GM19239 (cell line): ENCODE data around the gene IFIT3.
"Not testable (repeated sequence)": the region's sequence is repeated elsewhere in the genome, so short reads cannot be mapped to it uniquely, and the experiment has no call there.

Source experiments
- DNase-seq: peaks from one replicate; pipeline ENCODE4 v3.0.0; 2011; ENCODE audit warnings: low spot score; ENCODE audit not compliant: insufficient read length
- FAIRE-seq: peaks from 2 replicates; lab custom pipeline; 2011; peaks lifted over from hg19 to GRCh38; lab: Jason Lieb, UNC

IFIT3 gene

DNA sequence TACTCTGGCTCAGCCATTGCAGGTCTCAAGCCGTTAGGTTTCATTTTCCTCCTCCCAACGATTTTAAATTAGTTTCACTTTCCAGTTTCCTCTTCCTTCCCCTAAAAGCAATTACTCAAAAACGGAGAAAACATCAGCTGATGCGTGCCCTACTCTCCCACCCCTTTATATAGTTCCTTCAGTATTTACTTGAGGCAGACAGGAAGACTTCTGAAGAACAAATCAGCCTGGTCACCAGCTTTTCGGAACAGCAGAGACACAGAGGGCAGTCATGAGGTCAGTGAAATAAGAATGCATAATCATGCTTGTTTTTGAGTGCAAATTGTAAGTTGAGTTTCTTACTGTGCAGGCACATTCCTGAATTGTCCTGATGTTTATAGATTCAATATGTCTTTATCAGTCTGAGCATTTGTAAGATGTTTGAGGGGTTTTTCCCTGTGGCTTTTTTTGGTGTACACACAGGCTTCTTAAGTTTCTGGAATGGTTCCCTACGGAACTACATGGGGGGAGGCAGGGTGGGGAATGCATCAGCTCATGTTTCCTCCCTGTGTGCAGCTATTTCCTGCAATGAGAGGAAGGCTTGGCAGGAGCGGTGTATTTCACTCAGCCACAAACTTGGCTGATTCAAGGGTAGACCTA lies at the start of gene IFIT3:
Gene IFIT3, plus strand, starts transcription at position 195 of the 639 bp plus-strand sequence. Its CDS starts 77 bp downstream, at position 272.
- peak; percentile 93 for FAIRE-seq
- DNase-seq, result no peak

GRCh38 chr10:89278034-89278535 lies 49.7 kb upstream of the IFIT3 start:
- FAIRE-seq, result peak; percentile 52
- no peak for DNase-seq

DNA sequence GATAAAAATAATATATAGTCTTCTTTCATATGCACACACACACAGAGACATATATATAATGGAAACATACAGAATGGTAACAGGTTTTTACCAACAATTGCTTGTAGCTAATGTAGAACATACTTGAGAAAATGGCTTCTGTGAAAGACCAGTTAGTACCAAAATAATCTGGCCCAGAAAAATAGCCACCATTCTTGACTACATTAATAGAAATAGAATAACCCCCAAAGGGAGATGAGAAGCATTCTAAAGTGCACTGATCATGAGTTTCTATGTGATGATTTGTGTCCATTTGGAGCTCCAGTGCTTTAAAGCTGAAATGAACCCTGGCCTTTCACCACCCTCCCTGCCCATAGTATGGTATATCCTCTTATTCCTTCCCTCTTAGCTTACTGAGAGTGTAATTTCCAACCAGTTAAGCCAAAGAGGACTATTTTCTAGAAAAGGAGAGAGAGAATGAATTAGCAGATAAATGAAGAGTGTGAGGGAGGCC lies 48.9 kb upstream of the IFIT3 start:
- DNase-seq (no peak), FAIRE-seq (no peak)

- no peak for DNase-seq
- FAIRE-seq, result no peak
These were observed 48.4 kb upstream of the IFIT3 start for GRCh38 chr10:89279421-89279869.

- FAIRE-seq (no peak), DNase-seq (no peak)
These were observed 47.3 kb upstream of the IFIT3 start for GRCh38 chr10:89280508-89280907.

GRCh38 chr10:89281606-89282395 lies 46.0 kb upstream of the IFIT3 start:
- DNase-seq (no peak), FAIRE-seq (no peak)

DNA sequence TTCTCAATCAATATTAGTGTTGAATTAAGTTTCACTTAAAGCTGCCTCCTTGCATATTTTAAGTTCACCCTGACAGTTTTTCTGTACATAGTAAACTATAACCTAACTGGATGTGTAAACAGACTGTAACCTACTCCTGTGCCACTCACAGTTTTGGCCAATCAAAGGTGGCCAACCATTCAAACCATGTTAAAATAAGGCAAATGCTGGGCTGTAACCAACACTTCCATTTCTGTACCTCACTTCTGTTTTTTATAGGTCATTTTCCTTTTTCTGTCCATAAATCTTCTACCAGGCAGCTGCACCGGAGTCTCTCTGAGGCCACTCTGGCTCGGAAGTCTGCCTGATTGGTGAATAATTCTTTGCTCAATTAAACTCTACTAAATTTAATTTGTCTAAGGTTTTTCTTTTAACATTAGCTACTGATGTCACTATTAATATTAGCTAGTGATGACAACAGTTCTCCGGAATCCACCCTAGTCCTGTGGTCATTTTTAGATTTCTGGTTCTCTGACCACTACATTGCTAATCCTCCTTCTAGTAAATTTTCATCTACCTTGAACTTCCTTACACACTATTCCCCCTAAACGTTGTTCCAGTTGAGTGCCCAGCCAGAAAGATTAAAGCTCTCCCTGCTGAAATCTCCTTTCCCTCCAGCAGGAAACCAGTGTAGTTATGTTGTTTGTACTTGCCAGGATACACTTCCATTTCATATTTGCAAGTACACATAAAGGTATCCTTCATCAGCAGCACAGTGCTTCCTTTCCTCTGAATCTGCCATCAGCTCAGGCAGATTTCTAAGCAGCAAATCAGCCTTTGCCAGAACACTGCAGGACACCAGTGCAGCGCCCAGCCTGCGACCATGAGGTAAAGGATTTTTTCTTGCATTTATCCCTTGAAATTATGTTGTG lies 44.5 kb upstream of the IFIT3 start:
- DNase-seq (no peak), FAIRE-seq (peak; percentile 4)

- FAIRE-seq (no peak), DNase-seq (no peak)
These were observed 43.8 kb upstream of the IFIT3 start for GRCh38 chr10:89283936-89284475.

- DNase-seq, result not testable (repeated sequence)
These were observed 43.1 kb upstream of the IFIT3 start for GRCh38 chr10:89284711-89285110.

DNA sequence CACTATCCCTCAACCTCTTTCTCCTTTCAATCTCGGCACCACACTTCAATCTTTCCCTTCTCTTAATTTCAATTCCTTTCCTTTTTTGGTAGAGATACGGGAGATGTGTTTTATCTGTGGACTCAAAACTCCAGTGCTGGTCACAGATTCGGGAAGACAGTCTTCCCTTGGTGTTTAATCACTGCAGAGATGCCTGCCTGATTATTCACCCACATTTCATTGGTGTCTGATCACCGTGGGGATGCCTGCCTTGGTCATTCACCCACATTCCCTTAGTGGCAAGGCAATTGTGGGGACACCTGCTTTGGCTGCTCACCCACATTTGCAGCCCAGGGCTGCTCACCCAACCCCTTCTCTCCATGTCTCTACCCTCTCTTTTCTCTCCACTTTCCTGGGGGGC lies 42.5 kb upstream of the IFIT3 start:
- DNase-seq, FAIRE-seq: not testable (repeated sequence)

More at GRCh38 chr10:89284711-89285110, 43.1 kb upstream of the IFIT3 start:
- FAIRE-seq, result not testable (repeated sequence)

DNA sequence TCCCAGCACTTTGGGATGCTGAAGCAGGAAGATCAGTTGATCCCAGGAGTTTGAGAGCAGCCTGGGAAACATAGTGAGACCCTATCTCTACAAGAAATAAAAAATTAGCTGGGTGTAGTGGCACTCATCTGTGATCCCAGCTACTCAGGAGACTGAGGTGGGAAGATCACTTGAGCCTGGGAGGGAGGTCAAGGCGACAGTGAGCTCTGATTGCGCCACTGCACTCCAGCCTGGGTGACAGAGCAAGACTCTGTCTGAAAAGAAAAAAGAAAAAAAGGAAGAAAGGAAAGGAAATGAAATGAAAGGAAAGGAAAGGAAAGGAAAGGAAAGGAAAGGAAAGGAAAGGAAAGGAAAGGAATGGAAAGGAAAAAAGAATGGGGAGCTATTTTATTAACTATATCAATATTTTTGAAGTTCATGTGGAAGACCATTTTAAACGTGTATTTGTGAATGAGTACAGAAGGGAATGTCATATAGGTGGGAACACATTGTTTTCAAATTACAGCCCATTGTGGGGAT lies 33.0 kb upstream of the IFIT3 start:
- FAIRE-seq (no peak), DNase-seq (no peak)

- DNase-seq (no peak), FAIRE-seq (peak; percentile 86)
These were observed 32.2 kb upstream of the IFIT3 start for GRCh38 chr10:89295597-89295996.

DNA sequence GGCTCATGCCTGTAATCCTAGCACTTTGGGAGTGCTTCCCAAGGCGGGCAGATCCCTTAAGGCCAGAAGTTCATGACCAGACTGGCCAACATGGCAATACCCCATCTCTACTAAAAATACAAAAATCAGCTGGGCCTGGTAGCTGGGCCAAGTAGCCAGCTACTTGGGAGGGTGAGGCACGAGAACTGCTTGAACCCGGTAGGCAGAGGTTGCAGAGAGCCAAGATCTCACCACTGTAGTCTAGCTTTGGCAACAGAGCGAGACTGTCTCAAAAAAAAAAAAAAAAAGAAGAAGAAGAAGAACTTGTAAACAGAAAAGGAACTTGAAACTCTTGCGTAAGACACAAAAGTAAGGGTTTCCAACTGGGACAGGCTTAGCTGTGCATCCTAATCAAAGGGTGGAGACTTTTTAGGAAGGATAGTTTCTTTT lies 31.6 kb upstream of the IFIT3 start:
- peak; percentile 55 for FAIRE-seq

GRCh38 chr10:89297356-89297755 lies 30.4 kb upstream of the IFIT3 start:
- DNase-seq (no peak), FAIRE-seq (no peak)

More for the DNA sequence above, 31.6 kb upstream of the IFIT3 start:
- no peak for DNase-seq

GRCh38 chr10:89297791-89298190 lies 30.0 kb upstream of the IFIT3 start:
- FAIRE-seq (no peak), DNase-seq (no peak)

GRCh38 chr10:89299031-89299430 lies 28.8 kb upstream of the IFIT3 start:
- FAIRE-seq (no peak), DNase-seq (no peak)

DNA sequence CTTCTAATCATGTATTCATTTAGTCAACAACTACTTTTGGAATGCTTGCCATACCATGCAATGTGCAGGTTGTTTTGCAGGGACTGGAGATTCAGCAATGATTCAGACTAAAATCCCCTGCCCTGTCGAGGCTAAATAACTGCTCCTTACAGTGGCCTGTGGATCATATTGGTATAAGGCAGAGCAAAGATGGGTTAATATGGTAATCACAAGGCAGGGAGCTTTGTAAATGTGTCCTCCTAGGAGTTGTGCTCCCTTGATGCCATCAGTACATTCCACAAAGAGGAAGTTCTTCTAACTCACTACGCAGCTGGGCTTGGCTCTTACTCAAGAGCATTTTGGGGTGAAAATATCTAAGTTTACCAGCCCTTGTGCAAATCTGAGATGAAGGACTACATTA lies 26.6 kb upstream of the IFIT3 start:
- peak; percentile 58 for FAIRE-seq
- DNase-seq, result no peak

GRCh38 chr10:89301721-89302445 lies 25.9 kb upstream of the IFIT3 start, which contains the start of gene IFIT2:
IFIT2 (plus strand) TSS chr10:89302046; CDS start chr10:89302124, 78 bp downstream.
- peak; percentile 33 for DNase-seq
- peak; percentile 88 for FAIRE-seq

DNA sequence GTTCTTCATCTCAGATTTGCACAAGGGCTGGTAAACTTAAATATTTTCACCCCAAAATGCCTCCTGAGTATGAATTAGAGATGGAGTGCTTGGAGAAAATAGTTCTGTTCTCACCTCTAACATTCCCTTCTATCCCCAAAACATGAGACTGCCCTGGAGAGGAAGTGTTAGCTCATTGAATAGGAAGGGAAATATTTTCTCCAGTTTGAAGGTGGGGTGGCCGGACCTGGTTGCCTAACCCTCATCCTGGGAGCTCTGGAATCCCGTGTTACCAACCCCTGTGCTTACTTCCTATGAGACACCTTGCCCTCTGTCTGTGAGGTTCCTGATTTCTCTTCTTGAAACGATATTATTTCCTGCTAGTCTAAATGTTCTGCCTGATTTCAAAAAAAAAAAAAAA lies 25.2 kb upstream of the IFIT3 start:
- FAIRE-seq, result peak; percentile 33
- DNase-seq, result no peak
